ENCODE results near the gene GOLGA2. TPM values are rescaled to one million over a fixed set of nuclear protein-coding genes. Genes with fewer than 3 reads are reported as not detected.
"Not testable (repeated sequence)": the region's sequence is repeated elsewhere in the genome, so short reads cannot be mapped to it uniquely, and the experiment has no call there.

GOLGA2 gene
- total RNA-seq, 1 experiment from 2014 or later = 60.5 TPM

DNA sequence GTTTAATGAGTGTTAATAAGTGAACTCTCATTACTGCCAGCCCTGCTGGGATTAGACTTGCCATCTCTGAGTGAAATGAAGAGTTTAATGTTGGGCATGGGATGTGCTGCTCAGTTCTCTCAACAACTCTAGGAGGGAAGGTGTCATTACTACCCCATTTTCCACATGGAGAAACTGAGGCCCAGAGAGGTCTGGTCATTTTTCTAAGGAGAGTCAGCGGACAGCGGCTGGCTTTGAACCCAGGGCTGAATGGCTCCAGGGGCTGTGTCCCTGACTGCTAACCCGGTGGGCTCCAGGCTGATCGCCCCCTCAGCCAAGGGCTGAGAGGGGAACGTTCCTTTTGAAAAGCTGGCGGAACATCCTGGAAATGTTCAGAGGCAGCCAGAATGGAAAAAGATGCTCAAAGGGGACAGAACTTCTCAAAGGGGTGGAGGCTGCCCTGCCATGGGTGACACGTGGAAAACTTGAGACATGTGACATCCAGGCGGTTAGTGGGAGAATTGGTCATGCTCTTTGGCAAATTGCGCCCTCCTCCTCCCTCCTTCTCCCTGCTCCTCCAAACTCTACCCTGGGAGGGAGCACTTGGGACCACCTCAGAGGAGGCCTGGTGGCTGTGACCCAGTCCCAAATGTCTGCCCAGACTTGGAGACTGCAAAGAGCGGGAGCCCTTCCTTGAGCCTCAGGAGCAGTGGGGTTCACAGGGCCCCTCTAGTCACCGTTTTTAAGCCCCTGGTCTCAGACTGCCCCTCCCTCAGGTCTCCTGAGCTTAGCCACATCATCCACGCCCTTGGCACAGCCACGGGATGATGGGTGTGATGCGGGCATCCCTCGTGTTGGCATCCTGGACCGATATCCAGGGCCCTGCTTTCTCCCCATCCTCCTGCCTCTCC is 43.9 kb downstream of the GOLGA2 start:
- TF ChIP-seq EZH2 (IDR thresholded peaks at IDR 0.05; ENCODE audit: low read length, unreplicated experiment) = no peak
- TF ChIP-seq EZH2phosphoT487 (IDR thresholded peaks at IDR 0.05; ENCODE audit: borderline replicate concordance, low read length) = no peak
- TF ChIP-seq, protein P1, sequence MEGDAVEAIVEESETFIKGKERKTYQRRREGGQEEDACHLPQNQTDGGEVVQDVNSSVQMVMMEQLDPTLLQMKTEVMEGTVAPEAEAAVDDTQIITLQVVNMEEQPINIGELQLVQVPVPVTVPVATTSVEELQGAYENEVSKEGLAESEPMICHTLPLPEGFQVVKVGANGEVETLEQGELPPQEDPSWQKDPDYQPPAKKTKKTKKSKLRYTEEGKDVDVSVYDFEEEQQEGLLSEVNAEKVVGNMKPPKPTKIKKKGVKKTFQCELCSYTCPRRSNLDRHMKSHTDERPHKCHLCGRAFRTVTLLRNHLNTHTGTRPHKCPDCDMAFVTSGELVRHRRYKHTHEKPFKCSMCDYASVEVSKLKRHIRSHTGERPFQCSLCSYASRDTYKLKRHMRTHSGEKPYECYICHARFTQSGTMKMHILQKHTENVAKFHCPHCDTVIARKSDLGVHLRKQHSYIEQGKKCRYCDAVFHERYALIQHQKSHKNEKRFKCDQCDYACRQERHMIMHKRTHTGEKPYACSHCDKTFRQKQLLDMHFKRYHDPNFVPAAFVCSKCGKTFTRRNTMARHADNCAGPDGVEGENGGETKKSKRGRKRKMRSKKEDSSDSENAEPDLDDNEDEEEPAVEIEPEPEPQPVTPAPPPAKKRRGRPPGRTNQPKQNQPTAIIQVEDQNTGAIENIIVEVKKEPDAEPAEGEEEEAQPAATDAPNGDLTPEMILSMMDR (conservative IDR thresholded peaks at IDR 0.05; ENCODE audit: low read depth, low read length) = no peak
- H3K27ac ChIP-seq (ENCODE audit: low read length) = no peak overlapping the region
- BruUV-seq (replicated peaks) = no TSS peak
- H3K9me2 ChIP-seq (replicated peaks; ENCODE audit: low read length) = no peaks in the 10 kb centered on the region
- intact Hi-C loops (cut with micrococcal nuclease) = no loop called here
- H3K4me2 ChIP-seq (ENCODE audit: low read length) = no peak overlapping the region
- ChIA-PET CTCF (no interaction called here), POLR2A (ENCODE audit: unreplicated experiment) (no interaction called here)
- H4K20me1 ChIP-seq (ENCODE audit: low read length) = no peaks in the 10 kb centered on the region
- H3K9me3 ChIP-seq (ENCODE audit: low read length) = no peaks in the 10 kb centered on the region
- H3K4me1 ChIP-seq (ENCODE audit: insufficient read depth, low read length) = no peaks in the 10 kb centered on the region
- DNase-seq (no peak), ATAC-seq (no peak)
- H3F3A ChIP-seq (ENCODE audit: low read length, unreplicated experiment) = no peaks in the 10 kb centered on the region
- H3K4me3 ChIP-seq (ENCODE audit: low read length) = no peak overlapping the region
- no peak overlapping the region for H3K9ac ChIP-seq (ENCODE audit: low read length)
- no peaks in the 10 kb centered on the region for H3K79me2 ChIP-seq (ENCODE audit: low read length)
- no peak overlapping the region for H2AFZ ChIP-seq (ENCODE audit: low read length)
- no peaks in the 10 kb centered on the region for H3K27me3 ChIP-seq (ENCODE audit: low read length)
- H3K36me3 ChIP-seq (ENCODE audit: low read depth, low read length) = no peaks in the 10 kb centered on the region

DNA sequence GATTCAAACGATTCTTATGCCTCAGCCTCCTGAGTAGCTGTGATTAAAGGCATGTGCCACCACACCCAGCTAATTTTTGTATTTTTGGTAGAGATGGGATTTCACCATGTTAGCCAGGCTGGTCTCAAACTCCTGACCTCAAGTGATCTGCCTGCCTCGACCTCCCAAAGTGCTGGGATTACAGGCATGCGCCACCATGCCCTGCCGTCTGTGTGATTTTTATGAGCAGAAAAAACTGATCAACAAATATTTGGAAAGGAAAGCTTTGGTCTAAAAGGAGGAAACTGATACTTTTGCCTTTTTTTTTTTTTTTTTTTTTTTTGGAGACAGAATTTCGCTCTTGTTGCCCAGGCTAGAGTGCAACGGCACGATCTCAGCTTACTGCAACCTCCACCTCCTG is 44.9 kb downstream of the GOLGA2 start:
- H3K27me3 ChIP-seq (ENCODE audit: low read length); H3K9ac ChIP-seq (ENCODE audit: low read length); H3K36me3 ChIP-seq (ENCODE audit: low read depth, low read length); H3K4me1 ChIP-seq (ENCODE audit: insufficient read depth, low read length); H3K9me2 ChIP-seq (replicated peaks; ENCODE audit: low read length); BruUV-seq (replicated peaks); H3K9me3 ChIP-seq (ENCODE audit: low read length); CTCF ChIA-PET; POLR2A ChIA-PET (ENCODE audit: unreplicated experiment); H4K20me1 ChIP-seq (ENCODE audit: low read length); H3K4me3 ChIP-seq (ENCODE audit: low read length); DNase-seq; H2AFZ ChIP-seq (ENCODE audit: low read length); H3K4me2 ChIP-seq (ENCODE audit: low read length); intact Hi-C loops (cut with micrococcal nuclease); ATAC-seq; H3K79me2 ChIP-seq (ENCODE audit: low read length); H3K27ac ChIP-seq (ENCODE audit: low read length); H3F3A ChIP-seq (ENCODE audit: low read length, unreplicated experiment): not testable (repeated sequence)

DNA sequence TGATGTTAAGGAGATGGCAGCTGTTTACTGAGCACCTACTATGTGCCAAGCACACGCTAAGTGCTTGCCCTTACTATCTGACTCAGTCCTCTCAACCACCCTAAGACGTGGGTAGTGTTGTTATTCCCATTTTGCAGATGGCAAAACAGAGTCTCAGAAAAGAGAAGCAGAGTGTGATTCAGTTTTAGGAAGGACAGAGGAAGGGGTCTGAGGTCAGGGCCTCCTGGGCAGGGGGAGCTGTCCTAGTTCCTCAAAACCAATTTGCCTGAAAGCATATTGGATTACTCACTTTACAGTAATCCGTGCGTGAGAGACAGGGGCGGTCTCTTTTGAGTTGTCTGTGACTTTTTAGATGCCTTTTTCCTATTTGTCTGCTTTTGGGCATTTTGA is 49.4 kb downstream of the GOLGA2 start:
- Histone ChIP-seq H3K4me2 (ENCODE audit: low read length) (no peak overlapping the region), H3K27me3 (ENCODE audit: low read length) (no peaks in the 10 kb centered on the region), H3K4me1 (ENCODE audit: insufficient read depth, low read length) (no peaks in the 10 kb centered on the region), H3K9me3 (ENCODE audit: low read length) (no peaks in the 10 kb centered on the region), H3K27ac (ENCODE audit: low read length) (no peak overlapping the region), H3K79me2 (ENCODE audit: low read length) (no peaks in the 10 kb centered on the region), H3K9me2 (replicated peaks; ENCODE audit: low read length) (no peaks in the 10 kb centered on the region), H2AFZ (ENCODE audit: low read length) (no peak overlapping the region), H4K20me1 (ENCODE audit: low read length) (no peaks in the 10 kb centered on the region), H3K4me3 (ENCODE audit: low read length) (no peak overlapping the region), H3K9ac (ENCODE audit: low read length) (no peak overlapping the region), H3F3A (ENCODE audit: low read length, unreplicated experiment) (no peaks in the 10 kb centered on the region), H3K36me3 (ENCODE audit: low read depth, low read length) (no peaks in the 10 kb centered on the region)
- no TSS peak for BruUV-seq (replicated peaks)
- POLR2A ChIA-PET (ENCODE audit: unreplicated experiment) = no interaction called here
- TF ChIP-seq, protein P1 (conservative IDR thresholded peaks at IDR 0.05; ENCODE audit: low read depth, low read length) = no peak
- no peak for TF ChIP-seq EZH2phosphoT487 (IDR thresholded peaks at IDR 0.05; ENCODE audit: borderline replicate concordance, low read length)
- TF ChIP-seq EZH2 (IDR thresholded peaks at IDR 0.05; ENCODE audit: low read length, unreplicated experiment) = no peak
- CTCF ChIA-PET = no interaction called here
- DNase-seq (no peak), ATAC-seq (no peak)
- intact Hi-C loops (cut with micrococcal nuclease) = no loop called here

All from PC-3 (cell line).